Neutrophil (primary cell): ENCODE results near the gene ZFC3H1.
A peak's percentile ranks its signal among the peaks of the same experiment; 100 is the strongest.

Source experiments
- H3K27ac ChIP-seq: fragments of 200-600 bp; sonication (generic); 2 replicates; pipeline ENCODE4 v1.5.1; 2016; ENCODE audit warnings: mild to moderate bottlenecking, moderate library complexity
- H3K27me3 ChIP-seq: fragments of 200-600 bp; sonication (generic); 2 replicates; pipeline ENCODE4 v1.6.0; 2016; ENCODE audit warnings: mild to moderate bottlenecking
- H3K36me3 ChIP-seq: fragments of 200-600 bp; sonication (generic); 2 replicates; pipeline ENCODE4 v1.5.1; 2017
- H3K4me1 ChIP-seq, 2 experiments: fragments of 200-600 bp in 1 of 2; sonication (generic) in 1 of 2; 1 replicate in 1 of 2; 2 replicates in 1 of 2; pipeline versions ENCODE4 v1.5.1 to v1.6.1; 2013 to 2016; ENCODE audit warnings: low read depth in 1 of 2, low read length in 1 of 2, mild to moderate bottlenecking in 1 of 2, moderate library complexity in 1 of 2; ENCODE audit not compliant: control insufficient read depth in 1 of 2, insufficient read depth in 1 of 2
- H3K4me3 ChIP-seq, 2 experiments: fragments of 200-600 bp in 1 of 2; sonication (generic) in 1 of 2; 1 replicate in 1 of 2; 2 replicates in 1 of 2; pipeline ENCODE4 v1.5.1; 2013 to 2016; ENCODE audit warnings: low read depth in 1 of 2, low read length in 1 of 2, mild to moderate bottlenecking in 1 of 2, moderate library complexity in 1 of 2
- H3K9me3 ChIP-seq: fragments of 200-600 bp; sonication (generic); 2 replicates; pipeline ENCODE4 v1.5.1; 2016
- CTCF ChIP-seq: fragments of 200-600 bp; sonication (generic); IDR thresholded peaks from 2 replicates; pipeline ENCODE4 v1.5.1; 2016; ENCODE audit warnings: antibody characterized with exemption

Gene ZFC3H1

GRCh38 chr12:71653137-71653536, 10.5 kb downstream of the ZFC3H1 start:
- Histone ChIP-seq H3K36me3 (peaks cover 55% of the 10 kb centered on the region), H3K27me3 (no peaks in the 10 kb centered on the region), H3K9me3 (no peaks in the 10 kb centered on the region), H3K4me3 (no peak overlapping the region), H3K4me1 (peaks cover 10 to 14% of the 10 kb centered on the region in 2 experiments), H3K27ac (no peak overlapping the region)
- no peak for TF ChIP-seq CTCF

- H3K4me3 ChIP-seq, result no peak overlapping the region
- no peaks in the 10 kb centered on the region for H3K27me3 ChIP-seq
- no peak for TF ChIP-seq CTCF
- H3K4me1 ChIP-seq, result peaks cover 10 to 14% of the 10 kb centered on the region in 2 experiments
- H3K9me3 ChIP-seq, result no peaks in the 10 kb centered on the region
- no peak overlapping the region for H3K27ac ChIP-seq
- peaks cover 52% of the 10 kb centered on the region for H3K36me3 ChIP-seq
Measured at GRCh38 chr12:71652656-71653055, 11.0 kb downstream of the ZFC3H1 start.

GRCh38 chr12:71649401-71649800, 14.2 kb downstream of the ZFC3H1 start:
- Histone ChIP-seq H3K27me3 (no peaks in the 10 kb centered on the region), H3K27ac (no peak overlapping the region), H3K4me3 (no peak overlapping the region), H3K36me3 (peaks cover 48% of the 10 kb centered on the region), H3K9me3 (no peaks in the 10 kb centered on the region), H3K4me1 (peaks cover 18 to 21% of the 10 kb centered on the region in 2 experiments)
- no peak for TF ChIP-seq CTCF

- H3K9me3 ChIP-seq, result no peaks in the 10 kb centered on the region
- no peak overlapping the region for H3K27ac ChIP-seq
- H3K27me3 ChIP-seq, result no peaks in the 10 kb centered on the region
- H3K4me3 ChIP-seq, result no peak overlapping the region
- peaks cover 18 to 21% of the 10 kb centered on the region in 2 experiments for H3K4me1 ChIP-seq
- peaks cover 53% of the 10 kb centered on the region for H3K36me3 ChIP-seq
- TF ChIP-seq CTCF, result no peak
Measured at GRCh38 chr12:71648537-71648936, 15.1 kb downstream of the ZFC3H1 start.

- no peak for TF ChIP-seq CTCF
- Histone ChIP-seq H3K9me3 (no peaks in the 10 kb centered on the region), H3K27ac (peak overlapping the region; percentile 74), H3K4me1 (peaks cover 18 to 21% of the 10 kb centered on the region in 2 experiments), H3K36me3 (peaks cover 66% of the 10 kb centered on the region), H3K4me3 (no peak overlapping the region), H3K27me3 (no peaks in the 10 kb centered on the region)
Measured at GRCh38 chr12:71646512-71646911, 17.1 kb downstream of the ZFC3H1 start.

GRCh38 chr12:71645268-71645667, 18.4 kb downstream of the ZFC3H1 start:
- Histone ChIP-seq H3K27me3 (no peaks in the 10 kb centered on the region), H3K4me1 (peaks cover 18 to 21% of the 10 kb centered on the region in 2 experiments), H3K9me3 (no peaks in the 10 kb centered on the region), H3K27ac (peak overlapping the region; percentile 74), H3K36me3 (peaks cover 73% of the 10 kb centered on the region), H3K4me3 (no peak overlapping the region)
- TF ChIP-seq CTCF, result no peak
